HS-27A (cell line): Measurements from ENCODE around the gene LPCAT3.

Source experiments
- DNase-seq: peaks from one replicate; pipeline ENCODE4 v3.0.0-alpha.2; 2012; ENCODE audit warnings: low read depth, missing footprints

Gene LPCAT3

DNA sequence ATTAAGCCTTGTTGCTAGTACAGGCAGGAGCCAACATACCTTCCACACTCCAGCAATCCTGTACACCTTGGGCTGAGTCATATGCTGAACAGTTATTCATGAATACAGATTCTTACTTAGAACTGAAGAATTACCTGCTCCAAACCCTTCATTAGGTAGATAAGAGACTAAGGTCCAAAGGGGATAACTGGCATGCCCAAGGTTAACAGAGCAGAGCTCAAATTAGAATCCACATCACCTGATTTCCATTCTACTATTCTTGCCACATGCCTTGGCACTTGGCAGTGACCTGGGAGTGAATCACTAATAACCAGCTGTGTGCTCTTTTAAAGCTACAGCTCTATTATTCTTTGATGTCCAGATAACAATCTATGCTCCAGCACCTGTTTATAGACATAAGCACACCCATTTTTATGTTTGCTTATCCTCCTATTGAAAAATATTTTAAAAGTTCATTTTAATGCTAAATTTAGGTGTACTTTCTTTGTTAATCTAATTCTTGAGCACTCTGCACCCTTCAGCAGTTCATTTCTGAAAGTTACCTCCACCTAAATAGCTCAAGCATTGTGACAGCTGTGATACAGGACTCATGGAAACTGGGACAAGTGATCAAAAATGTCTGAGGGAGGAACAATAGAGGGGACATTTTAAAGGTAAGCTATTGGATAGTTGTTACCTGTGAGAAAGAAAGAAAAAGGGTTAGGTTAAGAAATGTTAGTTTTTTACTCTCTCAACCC lies 19.4 kb downstream of the LPCAT3 start:
- DNase-seq, result no peak

DNA sequence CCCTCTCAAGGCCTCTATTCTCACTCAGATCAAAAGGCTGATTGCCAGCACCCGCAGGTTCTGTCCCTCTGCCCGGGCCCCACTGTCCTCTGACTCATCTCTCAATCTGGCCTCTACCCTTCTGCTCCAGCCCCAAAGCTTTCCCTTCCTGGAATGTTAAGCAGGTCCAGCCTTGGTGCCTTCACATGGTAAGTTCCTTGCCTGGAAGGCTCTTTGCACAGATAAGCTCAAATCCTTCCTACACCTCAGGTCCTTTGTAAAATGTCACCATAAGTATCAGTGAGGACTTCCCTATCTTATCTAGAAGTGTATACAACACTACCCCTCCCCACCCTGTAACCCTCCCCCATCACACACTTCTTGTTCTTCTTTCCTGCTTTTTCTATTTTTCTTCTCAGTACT lies 22.2 kb downstream of the LPCAT3 start:
- DNase-seq, result peak; percentile 41

DNA sequence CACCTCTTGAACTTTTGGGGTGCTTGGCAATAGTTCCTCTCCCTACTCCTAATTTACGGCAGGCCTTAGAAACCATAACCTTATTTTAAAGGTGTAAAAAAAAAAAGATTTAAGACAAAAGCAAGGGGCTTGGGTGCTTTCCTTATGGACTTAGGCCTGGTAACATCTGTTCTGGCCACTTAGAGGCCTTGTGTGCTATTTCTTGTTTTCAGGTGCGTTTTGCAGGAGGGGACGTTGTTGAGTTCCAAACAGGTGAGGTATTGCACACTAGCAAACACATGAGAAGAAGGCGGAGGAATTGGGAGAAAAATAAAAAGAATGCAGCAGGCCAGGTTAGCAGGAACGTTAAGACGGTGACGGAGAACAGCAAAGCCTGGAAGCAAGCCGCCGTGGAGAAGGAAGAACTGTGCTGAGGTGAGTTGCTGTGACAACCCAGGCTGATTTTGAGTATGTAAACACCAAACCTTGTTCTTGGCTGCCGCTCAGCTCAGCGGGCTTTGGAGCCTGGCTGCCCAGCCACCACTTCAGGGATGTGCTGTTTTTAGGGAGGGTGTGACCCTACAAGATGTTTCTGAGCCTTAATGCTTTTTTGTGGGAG lies 30.2 kb downstream of the LPCAT3 start:
- DNase-seq, result no peak

DNA sequence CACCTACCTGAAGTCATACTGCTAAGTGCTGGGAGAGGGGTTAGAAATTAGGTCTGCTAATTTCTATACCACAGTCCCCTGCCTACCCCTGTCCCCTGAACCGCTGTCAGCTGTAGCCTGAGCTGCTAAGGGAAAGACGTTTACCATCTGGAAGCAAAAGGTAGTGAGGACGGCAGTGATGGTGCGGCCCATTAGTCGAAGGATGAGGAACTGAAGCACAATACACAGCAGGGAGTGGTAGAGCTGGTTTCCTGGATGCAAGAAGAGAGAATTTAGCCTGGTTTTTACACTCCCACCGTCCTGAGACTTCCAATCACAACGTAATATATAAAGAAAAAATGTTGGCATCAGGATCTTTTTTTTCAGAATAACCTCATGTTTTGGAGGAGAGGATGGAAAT lies 35.7 kb downstream of the LPCAT3 start:
- DNase-seq, result no peak

DNA sequence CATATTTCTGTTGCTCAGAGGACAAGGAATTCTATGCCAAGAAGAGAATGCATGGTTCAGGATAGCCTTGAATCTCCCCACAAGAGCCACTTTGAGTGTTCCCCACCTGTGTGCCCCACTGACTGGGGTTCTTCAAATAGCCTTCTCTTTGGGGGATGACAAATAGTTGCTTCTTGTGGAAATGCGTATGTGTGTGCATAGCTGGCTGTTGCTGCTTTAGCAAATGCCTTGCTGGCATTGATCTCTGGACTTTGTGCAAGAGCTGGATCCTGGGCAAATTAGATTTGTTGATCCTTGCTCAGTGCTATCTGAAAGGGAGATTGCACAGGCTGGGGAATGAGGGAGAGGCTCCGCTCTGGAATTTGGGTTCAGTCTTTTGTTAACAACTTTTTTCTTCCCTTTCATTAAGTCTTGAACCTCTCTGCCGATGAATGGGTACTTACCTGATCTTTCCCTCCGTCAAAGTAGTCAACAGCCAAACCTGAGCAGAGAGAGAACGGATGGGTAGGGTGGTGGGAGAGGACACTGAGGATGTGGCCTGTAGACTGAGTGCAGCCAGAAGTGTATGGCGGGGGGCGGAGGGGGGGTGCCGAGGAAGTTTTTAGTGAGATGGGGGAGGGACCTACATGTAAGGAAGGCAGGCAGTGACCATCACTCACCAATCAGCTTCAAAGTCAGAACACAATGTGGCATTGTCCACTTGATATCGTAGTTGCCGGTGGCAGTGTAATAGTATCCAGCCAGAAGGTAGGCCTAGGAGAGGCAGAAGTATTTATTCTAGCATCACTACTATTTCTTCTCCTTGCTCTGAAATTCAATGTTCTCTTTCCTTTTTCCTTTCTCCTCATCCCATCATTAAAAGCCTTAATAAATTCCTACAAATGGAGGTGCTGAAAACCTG lies 36.9 kb downstream of the LPCAT3 start:
- no peak for DNase-seq

DNA sequence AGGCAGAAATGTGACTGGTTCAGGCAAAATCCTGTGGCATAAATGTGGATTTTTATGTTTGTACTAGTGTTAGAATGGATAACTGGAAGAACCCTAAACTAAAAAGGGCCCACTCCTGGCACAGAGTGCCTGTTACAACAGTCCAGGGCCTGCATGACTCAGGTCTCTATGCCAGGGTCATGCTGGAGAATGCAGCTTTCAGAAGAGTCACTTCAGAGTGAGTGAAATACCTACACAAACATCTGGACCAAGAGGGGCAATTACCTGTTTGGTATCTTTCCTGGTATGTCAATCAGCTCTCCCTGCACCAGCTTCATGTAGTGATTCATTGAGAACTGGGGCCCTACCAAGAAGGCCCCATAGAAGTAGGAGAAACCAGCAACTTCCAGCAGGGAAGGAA lies 37.5 kb downstream of the LPCAT3 start:
- DNase-seq, result no peak

DNA sequence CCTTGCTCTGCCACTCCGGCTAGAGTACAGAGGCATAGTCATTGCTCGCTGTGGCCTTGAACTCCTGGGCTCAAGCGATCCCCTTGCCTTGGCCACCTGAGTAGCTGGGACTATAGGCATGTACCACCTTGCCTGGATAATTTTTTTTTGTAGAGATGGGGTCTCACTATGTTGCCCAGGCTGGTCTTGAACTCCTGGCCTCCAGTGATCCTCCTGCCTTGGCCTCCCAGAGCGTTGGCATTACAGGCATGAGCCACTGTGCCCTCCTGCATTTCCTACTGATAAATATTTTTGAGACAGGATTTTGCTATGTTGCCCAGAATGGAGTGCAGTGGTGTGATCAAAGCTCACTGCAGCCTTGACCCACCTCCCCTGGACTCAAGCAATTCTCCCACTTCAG lies 38.2 kb downstream of the LPCAT3 start:
- DNase-seq, result no peak

DNA sequence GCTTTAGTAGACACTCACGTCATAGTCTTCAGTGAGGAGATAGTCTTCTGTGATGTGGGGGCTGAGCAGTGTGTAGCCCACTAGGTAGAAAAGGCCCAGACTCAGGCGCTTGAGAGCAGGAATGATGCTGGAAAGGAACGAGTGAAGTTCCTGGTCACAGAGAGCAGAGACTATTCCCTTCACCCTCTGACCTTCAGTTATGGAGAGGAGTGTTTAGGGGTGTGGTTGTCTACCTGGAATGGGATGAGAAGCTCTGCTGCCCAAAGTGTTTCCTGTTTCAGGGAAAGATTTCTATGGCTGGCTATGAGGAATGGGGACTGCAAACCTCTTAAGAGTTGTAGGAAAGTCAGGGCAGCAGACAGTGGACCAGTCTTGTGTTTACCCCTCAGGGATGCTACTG lies 38.8 kb downstream of the LPCAT3 start:
- no peak for DNase-seq

DNA sequence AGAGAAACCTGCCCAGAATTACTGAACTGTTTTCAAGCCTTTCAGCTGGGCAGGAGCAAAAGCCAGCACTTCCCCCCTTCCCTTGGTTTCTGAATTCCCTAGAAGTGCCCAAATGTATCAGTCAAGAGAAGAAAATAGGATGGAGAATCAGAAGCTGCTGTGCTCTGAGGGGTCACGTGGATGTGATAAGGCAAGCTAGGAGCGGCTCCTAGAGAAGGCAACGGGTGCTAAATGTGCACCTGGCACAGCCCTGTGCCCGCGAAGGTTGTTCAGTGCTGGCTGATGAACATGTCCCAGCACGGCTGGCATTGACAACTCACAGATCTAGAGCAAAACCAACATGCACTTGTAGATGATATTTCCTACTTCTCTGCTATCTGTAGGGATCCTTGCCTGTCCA lies 39.3 kb downstream of the LPCAT3 start:
- DNase-seq, result no peak

DNA sequence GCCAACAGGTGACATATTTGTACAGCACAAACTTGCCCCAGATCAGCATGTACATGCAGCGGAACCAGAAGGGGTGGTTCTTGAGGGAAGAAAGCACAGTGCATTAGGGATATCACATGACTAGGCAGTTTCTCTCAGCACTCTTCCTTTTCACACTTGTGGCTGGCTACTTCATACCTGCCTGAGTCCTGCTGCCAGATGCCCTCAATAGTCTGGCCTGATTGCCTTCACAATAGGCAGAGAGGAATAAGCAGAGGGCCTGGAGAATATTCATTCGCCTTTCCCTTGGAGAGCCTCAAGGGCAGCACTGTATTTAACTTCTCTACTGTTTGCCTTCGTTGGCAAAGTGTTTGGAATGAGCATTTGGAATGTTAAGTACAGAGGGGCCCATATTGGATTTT lies 39.7 kb downstream of the LPCAT3 start:
- DNase-seq, result no peak

DNA sequence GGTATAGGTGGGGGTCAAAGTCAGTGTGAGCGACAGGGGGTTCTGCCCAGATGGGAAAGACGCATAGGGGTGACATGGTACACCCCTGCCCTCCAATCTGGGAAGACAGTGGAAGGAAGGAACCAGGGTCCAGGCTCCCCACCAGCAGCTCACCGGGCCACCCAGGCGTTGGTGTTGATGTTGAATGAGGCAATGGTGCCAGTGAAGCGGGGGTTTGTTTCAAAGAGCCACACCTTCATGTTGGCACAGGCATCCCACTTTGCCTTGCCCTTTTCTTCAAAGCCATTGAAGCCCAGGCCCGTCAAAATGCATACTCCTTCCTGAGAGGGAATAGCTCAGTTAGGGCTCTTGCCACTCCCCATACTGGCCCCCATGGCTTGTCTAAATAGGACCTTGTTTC lies 40.1 kb downstream of the LPCAT3 start:
- no peak for DNase-seq

DNA sequence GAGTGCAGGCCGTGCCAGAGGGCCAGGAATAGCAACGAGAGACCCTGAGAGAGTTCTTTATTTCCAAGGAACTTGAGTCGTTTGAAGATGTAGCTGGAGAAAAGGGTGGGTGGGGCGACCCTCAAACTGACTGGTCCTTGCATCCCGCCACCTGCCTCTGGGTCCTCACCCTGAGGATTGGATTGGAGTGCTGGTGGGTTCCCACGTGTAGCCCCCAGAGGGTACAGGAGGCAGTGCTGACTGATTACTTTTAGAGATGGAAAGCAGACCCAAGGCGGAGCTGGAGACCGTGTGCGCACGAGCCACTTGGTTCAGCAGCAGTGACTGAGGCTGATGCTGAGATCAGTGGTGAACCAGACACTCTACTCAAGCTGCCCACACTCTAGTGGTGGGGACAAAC lies 40.6 kb downstream of the LPCAT3 start:
- DNase-seq, result no peak

DNA sequence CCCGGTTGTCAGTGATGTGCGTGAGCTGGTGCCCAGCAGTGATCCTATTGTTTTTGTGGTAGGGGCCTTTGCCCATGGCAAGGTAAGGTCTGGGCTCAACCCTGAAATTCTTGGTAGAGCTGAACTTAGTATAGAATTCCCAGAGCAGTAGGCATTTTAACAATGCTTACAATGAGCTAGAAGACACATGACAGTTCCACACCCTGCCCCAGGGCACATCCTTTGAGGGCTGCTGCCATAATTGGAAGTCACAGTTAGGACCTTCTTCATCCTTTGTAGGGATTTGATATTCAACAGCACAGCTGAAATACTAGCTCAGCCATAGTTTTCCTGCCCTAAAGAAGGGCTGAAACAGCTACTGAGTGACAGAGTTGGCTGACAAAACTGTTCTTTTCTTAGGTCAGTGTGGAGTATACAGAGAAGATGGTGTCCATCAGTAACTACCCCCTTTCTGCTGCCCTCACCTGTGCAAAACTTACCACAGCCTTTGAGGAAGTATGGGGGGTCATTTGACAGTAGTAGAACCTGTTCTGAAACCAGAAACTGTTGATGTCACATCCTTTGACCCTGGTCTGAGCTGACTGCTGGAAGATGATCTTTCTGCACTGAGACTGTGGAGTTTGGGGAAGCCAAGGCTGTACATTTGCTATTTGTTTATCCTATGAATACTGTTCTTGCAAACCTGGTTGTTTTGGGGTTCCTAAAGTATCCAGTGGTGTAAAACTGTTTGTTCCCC lies 42.8 kb downstream of the LPCAT3 start:
- DNase-seq, result no peak

DNA sequence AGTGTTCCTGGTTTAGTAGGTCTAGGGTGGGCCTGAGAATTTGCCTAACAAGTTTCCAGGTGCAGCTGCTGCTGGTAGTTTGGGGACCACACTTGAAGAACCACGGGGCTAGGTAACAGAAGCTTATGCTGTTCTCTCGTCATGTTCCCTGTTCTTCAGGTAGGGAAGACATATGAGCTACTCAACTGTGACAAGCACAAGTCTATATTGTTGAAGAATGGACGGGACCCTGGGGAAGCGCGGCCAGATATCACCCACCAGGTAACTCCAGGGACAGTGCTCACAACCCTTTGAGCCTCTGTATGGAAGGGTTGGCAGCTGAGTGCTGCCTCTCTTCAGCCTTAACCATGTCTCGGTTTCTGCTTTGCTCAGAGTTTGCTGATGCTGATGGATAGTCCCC lies 44.1 kb downstream of the LPCAT3 start:
- DNase-seq, result no peak

DNA sequence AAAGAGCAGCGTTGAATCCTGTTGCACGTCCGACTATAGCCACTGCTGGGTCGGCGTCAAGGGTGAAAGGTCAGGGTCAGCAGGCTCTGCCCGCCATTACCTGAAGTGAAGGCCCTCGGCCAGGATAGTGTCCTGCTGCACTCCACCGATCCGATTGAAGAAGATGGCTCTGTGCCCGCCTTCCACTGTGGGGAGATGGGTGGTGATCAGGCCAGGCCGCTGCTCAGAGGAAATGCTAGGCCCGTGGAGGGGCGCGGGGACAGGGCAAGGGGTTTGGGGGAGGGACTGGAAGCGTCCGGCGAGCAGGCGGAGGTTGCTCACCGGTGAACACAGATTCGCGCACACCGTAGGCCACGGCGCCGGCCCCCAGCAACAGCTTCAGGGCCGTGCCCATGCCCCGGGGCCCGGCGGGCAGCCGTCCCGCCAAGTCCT lies 48.2 kb downstream of the LPCAT3 start:
- DNase-seq, result no peak

DNA sequence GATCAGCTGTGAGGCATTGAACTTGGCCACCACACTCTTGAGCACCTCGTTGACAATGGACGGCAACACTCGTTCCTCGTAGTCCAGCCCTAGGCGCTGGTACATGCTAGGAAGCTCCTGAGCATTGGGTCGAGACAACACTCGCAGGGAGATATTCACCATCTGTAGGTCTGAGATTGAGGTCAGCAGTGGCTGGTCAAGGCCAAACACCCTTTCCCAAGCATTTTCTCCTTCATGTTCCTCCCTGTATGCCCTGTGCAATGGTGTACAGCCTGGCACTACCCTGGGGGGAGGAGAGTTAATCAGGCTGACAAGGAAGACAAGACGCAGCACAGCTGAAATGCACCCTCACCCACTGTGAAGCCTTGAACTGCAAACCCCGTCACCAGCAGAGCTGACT lies 49.9 kb downstream of the LPCAT3 start:
- DNase-seq, result no peak

DNA sequence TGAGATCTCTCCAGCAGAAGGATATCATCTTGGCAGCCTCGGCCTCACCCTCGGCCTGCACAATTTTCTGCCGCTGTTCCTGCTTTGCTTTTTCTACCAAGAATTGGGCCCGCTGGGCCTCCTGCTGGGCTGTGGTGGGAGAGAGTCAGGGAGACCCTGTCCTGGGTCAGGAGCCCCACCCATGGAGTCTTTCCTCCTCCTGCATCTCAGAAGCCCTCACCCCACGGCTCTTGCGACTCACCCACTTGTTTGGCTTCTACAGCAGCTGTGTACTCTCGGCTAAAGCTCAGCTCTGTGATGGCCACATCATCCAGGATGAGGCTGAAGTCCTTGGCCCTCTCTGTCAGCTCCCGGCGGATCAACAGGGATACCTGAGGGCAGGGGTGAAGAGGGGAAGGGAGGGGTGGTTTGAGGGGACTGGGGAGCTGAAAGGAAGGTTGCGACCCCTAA lies 50.6 kb downstream of the LPCAT3 start:
- no peak for DNase-seq

DNA sequence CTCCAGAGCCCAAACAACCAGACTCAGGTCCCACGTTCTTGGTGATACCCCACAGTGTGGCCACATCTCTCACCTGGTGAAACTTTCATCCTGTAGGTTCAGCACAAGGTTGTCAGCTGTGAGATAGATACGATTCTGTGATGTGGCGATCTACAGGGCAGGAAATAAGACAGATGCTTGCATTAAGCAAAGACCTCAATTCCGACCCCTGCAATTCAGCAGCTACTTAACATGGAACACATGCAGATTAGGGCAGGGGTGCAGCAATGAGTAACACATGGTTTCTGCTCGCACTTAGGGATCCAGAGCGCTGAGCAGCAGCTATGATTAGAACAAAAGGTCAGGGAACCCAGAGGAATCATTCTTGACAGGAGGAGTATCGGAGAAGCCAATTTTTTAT lies 51.9 kb downstream of the LPCAT3 start:
- no peak for DNase-seq

DNA sequence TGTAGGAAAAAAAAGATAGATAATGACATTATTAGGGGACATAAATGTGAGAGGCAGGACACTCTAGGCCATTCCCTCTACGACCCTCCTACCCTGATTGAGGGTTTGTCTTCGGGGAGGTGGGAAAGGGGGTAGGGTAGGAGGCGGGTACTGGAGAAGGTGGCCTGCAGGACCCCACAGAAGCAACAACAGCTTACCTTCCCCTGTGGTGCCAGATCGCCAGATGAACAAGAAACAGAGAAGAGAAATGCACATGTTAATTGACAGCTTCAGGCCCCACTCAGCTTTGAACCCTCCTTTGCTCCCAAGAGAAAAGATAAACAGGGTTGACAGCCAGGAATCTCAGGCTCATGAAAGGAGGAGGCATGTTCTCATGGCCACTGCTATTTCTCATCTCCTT lies 52.6 kb downstream of the LPCAT3 start:
- no peak for DNase-seq

DNA sequence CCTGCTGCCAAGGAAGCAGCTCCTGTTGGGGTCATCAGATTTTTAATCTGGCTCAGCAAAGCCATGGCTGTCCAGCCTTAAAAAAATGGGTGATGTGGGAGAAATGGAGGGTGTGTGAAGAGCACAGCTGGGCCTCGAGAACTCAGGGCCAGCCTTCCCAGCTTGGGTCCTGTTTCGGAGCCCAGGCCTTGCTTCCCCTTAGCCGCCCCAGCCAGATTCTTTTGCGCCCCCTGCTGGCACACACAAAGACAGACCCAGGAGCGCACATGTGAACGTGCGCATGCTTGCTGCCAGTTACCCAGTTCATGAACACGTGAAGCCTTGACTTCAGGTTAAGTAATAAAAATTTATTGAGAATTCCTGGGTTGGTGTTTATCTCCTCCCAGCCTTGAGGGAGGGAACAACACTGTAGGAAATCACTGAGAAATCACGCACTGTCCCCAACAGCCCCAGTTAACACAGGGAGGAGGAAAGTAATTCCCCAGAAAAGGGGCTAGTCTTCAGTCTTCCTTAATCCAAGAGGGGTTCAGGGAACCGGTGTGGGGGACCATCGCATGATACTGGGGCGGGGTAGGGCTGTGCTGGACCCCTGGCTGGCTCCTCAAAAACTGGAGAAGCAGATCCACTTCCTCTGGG lies 53.1 kb downstream of the LPCAT3 start:
- no peak for DNase-seq

DNA sequence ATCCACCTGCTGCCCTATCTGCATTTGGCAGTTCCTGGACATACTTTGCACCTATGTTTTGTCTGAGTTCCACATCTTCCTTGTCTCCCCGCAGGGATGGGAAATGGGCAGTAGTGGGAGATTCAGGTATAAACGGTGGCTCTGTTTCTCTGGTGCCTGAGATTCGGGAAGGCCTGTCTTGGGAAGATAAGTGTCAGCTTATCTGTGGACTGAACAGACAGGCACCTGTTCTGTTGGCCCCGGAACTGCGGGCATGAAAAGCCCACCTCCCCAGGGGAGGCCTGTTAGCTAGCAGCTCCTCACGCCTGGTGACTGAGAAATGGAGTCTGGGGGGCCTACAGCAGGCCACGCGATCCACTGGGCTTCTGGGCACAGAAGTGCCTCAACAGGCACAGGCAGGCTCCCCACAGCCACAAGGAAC lies 53.7 kb downstream of the LPCAT3 start:
- DNase-seq, result no peak
